ENCODE measurements around the gene MGAT1. TPM values are rescaled to one million over a fixed set of nuclear protein-coding genes. Genes with fewer than 3 reads are reported as not detected.
"Not testable (repeated sequence)": the region's sequence is repeated elsewhere in the genome, so short reads cannot be mapped to it uniquely, and the experiment has no call there.

Gene MGAT1
- total RNA-seq, 2 experiments from 2014 or later = 161 to 171 TPM

DNA sequence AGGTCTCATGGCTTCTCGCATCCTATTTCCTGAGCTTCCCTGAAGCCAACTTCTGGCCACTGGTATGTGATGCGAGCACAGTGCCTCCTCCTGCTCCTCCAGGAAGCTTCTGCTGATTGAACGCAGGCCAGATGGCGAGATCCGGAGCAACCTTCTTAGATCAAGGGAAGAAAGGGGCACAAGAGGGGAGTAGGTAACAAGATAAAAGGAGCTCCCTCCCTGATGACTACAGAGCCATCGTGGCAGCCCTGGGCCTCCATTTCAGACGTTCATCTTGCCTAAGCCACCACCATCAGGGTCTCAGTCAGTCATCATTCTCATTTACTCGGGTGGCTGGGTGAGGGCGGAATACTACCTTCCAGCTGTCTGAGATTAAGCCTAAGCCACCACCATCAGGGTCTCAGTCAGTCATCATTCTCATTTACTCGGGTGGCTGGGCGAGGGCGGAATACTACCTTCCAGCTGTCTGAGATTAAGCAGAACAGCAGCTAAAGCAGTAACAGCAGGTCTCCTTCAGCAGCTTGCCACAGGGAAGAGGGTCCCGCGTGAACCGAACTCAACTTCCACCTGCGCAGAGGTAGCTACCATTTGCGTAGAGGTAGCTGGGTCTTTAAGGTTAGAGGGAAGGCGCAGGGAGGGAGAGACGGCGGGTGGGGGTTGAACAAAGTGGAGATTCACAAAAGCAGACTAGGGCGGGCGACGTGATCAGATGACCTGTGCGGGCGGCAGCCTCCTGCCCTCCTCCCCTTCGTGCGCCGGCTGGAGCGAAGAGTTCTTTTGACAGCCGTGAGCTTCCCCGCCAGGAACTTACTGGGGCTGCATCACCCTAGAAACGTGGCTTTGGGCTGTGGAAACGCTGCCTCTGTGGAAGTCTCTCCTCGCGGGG is 27.9 kb upstream of the MGAT1 start:
- Mint-ChIP-seq H3K36me3 (ENCODE audit: low read depth) (peaks cover 45% of the 10 kb centered on the region), H3K4me3 (peak overlapping the region; percentile 98), H3K9me3 (peaks cover 2% of the 10 kb centered on the region), H3K4me1 (ENCODE audit: low read depth) (peaks cover 43% of the 10 kb centered on the region), H3K27me3 (no peaks in the 10 kb centered on the region), H3K27ac (peak overlapping the region; percentile 97)
- POLR2A ChIA-PET = interaction anchor here (0.6 to 6.5 kb wide), 13 partner anchors 13 to 362 kb away, joined by 3 to 87 read pairs (median 3); no protein-coding TSS in a partner anchor
- intact Hi-C loops (cut with micrococcal nuclease) = no loop called here
- ATAC-seq (peak; percentile 60), DNase-seq (peak; percentile 83)
- CTCF ChIA-PET = interaction anchor here (0.9 to 3.5 kb wide), 9 partner anchors 13 to 502 kb away, joined by 3 to 32 read pairs (median 4); partner anchors contain the start of gene MGAT1
- TF ChIP-seq, protein P1, sequence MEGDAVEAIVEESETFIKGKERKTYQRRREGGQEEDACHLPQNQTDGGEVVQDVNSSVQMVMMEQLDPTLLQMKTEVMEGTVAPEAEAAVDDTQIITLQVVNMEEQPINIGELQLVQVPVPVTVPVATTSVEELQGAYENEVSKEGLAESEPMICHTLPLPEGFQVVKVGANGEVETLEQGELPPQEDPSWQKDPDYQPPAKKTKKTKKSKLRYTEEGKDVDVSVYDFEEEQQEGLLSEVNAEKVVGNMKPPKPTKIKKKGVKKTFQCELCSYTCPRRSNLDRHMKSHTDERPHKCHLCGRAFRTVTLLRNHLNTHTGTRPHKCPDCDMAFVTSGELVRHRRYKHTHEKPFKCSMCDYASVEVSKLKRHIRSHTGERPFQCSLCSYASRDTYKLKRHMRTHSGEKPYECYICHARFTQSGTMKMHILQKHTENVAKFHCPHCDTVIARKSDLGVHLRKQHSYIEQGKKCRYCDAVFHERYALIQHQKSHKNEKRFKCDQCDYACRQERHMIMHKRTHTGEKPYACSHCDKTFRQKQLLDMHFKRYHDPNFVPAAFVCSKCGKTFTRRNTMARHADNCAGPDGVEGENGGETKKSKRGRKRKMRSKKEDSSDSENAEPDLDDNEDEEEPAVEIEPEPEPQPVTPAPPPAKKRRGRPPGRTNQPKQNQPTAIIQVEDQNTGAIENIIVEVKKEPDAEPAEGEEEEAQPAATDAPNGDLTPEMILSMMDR (IDR thresholded peaks at IDR 0.05) = no peak

DNA sequence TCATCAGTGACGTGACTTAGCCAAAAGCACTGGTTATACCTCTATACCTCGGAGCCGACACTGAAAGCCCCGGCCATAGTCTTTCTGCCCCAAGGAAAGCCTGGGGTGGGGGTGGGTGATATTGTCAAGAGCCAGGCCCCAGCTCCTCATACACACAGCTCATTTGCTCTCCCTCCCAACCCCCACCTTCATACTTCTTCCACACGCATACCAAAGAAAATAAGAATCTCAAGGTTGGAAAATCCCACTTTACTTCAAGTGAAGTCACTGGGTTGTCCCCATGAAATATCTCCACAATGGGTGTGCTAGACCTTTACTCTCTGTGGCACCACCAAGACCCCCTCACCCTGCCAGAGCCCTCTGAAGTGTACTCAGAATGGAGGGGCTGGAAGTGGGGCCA is 27.1 kb upstream of the MGAT1 start:
- intact Hi-C loops (cut with micrococcal nuclease) = no loop called here
- Mint-ChIP-seq H3K27ac (peak overlapping the region; percentile 97), H3K36me3 (ENCODE audit: low read depth) (peaks cover 38% of the 10 kb centered on the region), H3K9me3 (peaks cover 2% of the 10 kb centered on the region), H3K4me1 (ENCODE audit: low read depth) (peaks cover 40% of the 10 kb centered on the region), H3K4me3 (peak overlapping the region; percentile 98), H3K27me3 (no peaks in the 10 kb centered on the region)
- TF ChIP-seq, protein P1 (IDR thresholded peaks at IDR 0.05) = no peak
- no peak for ATAC-seq
- no peak for DNase-seq
- POLR2A ChIA-PET = interaction anchor here (1.0 to 6.5 kb wide), 6 partner anchors 12 to 329 kb away, joined by 3 to 87 read pairs (median 27); no protein-coding TSS in a partner anchor
- CTCF ChIA-PET = interaction anchor here (1.0 to 3.5 kb wide), 7 partner anchors 12 to 38 kb away, joined by 3 to 32 read pairs (median 4); no protein-coding TSS in a partner anchor

DNA sequence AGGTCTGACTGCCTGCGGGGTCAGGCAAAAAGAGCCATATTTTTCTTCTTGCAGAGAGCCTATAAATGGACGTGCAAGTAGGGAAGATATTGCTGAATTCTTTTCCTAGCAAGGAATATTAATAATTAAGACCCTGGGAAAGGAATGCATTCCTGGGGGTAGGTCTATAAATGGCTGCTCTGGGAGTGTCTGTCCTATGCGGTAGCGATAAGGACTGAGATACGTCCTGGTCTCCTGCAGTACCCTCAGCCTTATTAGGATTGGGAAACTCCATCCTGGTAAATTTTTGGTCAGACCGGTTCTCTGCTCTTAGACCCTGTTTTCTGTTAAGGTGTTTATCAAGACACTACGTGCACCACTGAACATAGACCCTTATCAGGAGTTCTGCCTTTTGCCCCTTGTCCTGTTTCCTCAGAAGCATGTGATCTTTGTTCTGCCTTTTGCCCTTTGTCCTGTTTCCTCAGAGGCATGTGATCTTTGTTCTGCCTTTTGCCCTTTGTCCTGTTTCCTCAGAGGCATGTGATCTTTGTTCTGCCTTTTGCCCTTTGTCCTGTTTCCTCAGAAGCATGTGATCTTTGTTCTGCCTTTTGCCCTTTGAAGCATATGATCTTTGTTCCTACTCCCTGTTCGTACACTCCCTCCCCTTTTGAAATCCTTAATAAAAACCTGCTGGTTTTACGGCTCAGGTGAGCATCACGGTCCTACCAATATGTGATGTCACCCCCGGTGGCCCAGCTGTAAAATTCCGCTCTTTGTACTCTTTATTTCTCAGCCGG is 26.3 kb upstream of the MGAT1 start:
- Mint-ChIP-seq H3K36me3 (ENCODE audit: low read depth) (peaks cover 30% of the 10 kb centered on the region), H3K4me3 (peak overlapping the region; percentile 18), H3K4me1 (ENCODE audit: low read depth) (peaks cover 37% of the 10 kb centered on the region), H3K27ac (peak overlapping the region; percentile 57)
- ATAC-seq; H3K9me3 Mint-ChIP-seq; intact Hi-C loops (cut with micrococcal nuclease); DNase-seq; H3K27me3 Mint-ChIP-seq: not testable (repeated sequence)
- ChIA-PET CTCF (interaction anchor here (3.0 to 3.5 kb wide), 2 partner anchors 11 to 17 kb away, joined by 19 to 32 read pairs; no protein-coding TSS in a partner anchor), POLR2A (interaction anchor here (1.0 to 6.5 kb wide), 6 partner anchors 12 to 328 kb away, joined by 3 to 87 read pairs (median 27); no protein-coding TSS in a partner anchor)

DNA sequence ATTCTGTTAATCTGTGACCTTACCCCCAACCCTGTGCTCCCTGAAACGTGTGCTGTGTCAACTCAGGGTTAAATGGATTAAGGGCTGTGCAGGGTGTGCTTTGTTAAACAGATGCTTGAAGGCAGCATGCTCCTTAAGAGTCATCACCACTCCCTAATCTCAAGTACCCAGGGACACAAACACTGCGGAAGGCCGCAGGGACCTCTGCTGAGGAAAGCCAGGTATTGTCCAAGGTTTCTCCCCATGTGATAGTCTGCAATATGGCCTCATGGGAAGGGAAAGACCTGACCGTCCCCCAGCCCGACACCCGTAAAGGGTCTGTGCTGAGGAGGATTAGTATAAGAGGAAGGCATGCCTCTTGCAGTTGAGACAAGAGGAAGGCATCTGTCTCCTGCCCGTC is 24.8 kb upstream of the MGAT1 start:
- H3K27ac Mint-ChIP-seq; ATAC-seq; intact Hi-C loops (cut with micrococcal nuclease); H3K27me3 Mint-ChIP-seq; CTCF ChIA-PET; H3K9me3 Mint-ChIP-seq; H3K4me3 Mint-ChIP-seq; DNase-seq: not testable (repeated sequence)
- Mint-ChIP-seq H3K36me3 (ENCODE audit: low read depth) (peaks cover 24% of the 10 kb centered on the region), H3K4me1 (ENCODE audit: low read depth) (peaks cover 26% of the 10 kb centered on the region)
- POLR2A ChIA-PET = interaction anchor here (1.7 to 1.8 kb wide), 2 partner anchors 9 to 17 kb away, joined by 5 to 6 read pairs; no protein-coding TSS in a partner anchor

DNA sequence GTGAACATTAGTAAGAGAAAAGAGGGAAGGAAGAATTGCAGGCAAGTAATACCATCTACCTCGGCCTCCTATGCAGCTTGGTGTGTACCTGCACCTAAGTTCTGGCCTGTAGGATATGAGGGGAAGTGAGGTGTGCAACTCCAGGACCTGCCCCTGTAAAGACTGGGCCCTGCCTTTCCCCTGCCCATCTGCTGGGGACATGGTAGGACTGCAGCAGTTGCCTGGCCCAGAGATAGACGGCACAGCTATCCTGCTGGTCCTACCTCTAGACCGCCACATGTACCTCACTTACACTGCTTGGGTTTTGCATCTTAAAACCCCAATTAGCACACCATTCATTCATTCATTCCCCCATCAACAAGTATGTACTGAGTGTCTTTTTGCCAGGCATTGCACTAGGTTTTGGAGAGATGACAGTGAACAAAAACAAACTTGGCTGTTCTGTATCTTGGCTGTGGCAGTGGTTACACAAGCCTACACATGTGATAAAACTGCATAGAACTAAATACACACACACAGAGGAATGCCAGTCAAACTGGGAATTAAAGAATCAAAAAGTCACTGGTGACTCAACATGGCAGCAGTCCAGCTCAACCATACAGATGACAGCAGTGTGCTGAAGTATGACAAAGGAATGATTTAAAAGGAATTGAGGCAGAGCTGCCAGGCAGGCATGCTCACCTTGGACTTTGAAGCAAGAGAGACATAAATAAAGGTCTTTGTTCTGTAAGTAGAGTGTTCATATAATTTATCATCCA is 23.3 kb upstream of the MGAT1 start:
- ChIA-PET CTCF (interaction anchor here (1.1 to 1.3 kb wide), 2 partner anchors 19 to 24 kb away, joined by 3 read pairs; no protein-coding TSS in a partner anchor), POLR2A (interaction anchor here (1.0 to 1.8 kb wide), 8 partner anchors 8 to 25 kb away, joined by 3 to 6 read pairs (median 5); no protein-coding TSS in a partner anchor)
- H3K4me1 Mint-ChIP-seq (ENCODE audit: low read depth) = peaks cover 26% of the 10 kb centered on the region
- peak; percentile 8 for ATAC-seq
- TF ChIP-seq, protein P1 (IDR thresholded peaks at IDR 0.05) = no peak
- peak; percentile 32 for DNase-seq
- no peaks in the 10 kb centered on the region for H3K27me3 Mint-ChIP-seq
- H3K36me3 Mint-ChIP-seq (ENCODE audit: low read depth) = peaks cover 21% of the 10 kb centered on the region
- H3K4me3 Mint-ChIP-seq = no peak overlapping the region
- H3K27ac Mint-ChIP-seq = no peak overlapping the region
- H3K9me3 Mint-ChIP-seq = peaks cover 2% of the 10 kb centered on the region
- intact Hi-C loops (cut with micrococcal nuclease) = no loop called here

Measured in activated CD8-positive, alpha-beta T cell treated with anti-CD3 and anti-CD28 coated beads for 36 hours (primary cell).